HK-2 (cell line): ENCODE data around the gene ARHGEF1.
A peak's percentile ranks its signal among the peaks of the same experiment; 100 is the strongest.
"Not testable (repeated sequence)": the region's sequence is repeated elsewhere in the genome, so short reads cannot be mapped to it uniquely, and the experiment has no call there.

Source experiments
- DNase-seq: peaks from one replicate; pipeline ENCODE4 v3.0.0-alpha.2; 2018; ENCODE audit not compliant: unreplicated experiment

ARHGEF1 gene

GRCh38 chr19:41930926-41931592 lies 48.1 kb downstream of the ARHGEF1 start:
- DNase-seq = no peak

- DNase-seq = no peak
Observed at GRCh38 chr19:41932259-41932719, 49.3 kb downstream of the ARHGEF1 start.

GRCh38 chr19:41932720-41933332 lies 49.8 kb downstream of the ARHGEF1 start:
- no peak for DNase-seq

GRCh38 chr19:41933693-41934426 lies 50.9 kb downstream of the ARHGEF1 start:
- no peak for DNase-seq

GRCh38 chr19:41934849-41935374 lies 51.9 kb downstream of the ARHGEF1 start:
- peak; percentile 74 for DNase-seq

- DNase-seq = no peak
Observed at GRCh38 chr19:41935760-41936415, 52.9 kb downstream of the ARHGEF1 start.

- peak; percentile 43 for DNase-seq
Observed at GRCh38 chr19:41936416-41936850, 53.4 kb downstream of the ARHGEF1 start.

GRCh38 chr19:41936961-41937360 lies 54.0 kb downstream of the ARHGEF1 start:
- DNase-seq = no peak

- DNase-seq = no peak
Observed at GRCh38 chr19:41937525-41938468, 54.8 kb downstream of the ARHGEF1 start.

GRCh38 chr19:41939209-41939608 lies 56.2 kb downstream of the ARHGEF1 start:
- not testable (repeated sequence) for DNase-seq

- peak; percentile 51 for DNase-seq
Observed at GRCh38 chr19:41939861-41940730, 57.1 kb downstream of the ARHGEF1 start.

GRCh38 chr19:41940731-41941409 lies 57.9 kb downstream of the ARHGEF1 start:
- no peak for DNase-seq

GRCh38 chr19:41941410-41942202 lies 58.6 kb downstream of the ARHGEF1 start:
- DNase-seq = no peak

- no peak for DNase-seq
Observed at GRCh38 chr19:41944336-41944735, 61.4 kb downstream of the ARHGEF1 start.

GRCh38 chr19:41945135-41945766 lies 62.3 kb downstream of the ARHGEF1 start:
- no peak for DNase-seq

- DNase-seq = no peak
Observed at GRCh38 chr19:41947091-41947490, 64.1 kb downstream of the ARHGEF1 start.

GRCh38 chr19:41951686-41952172 lies 68.7 kb downstream of the ARHGEF1 start:
- DNase-seq = peak; percentile 79

- DNase-seq = no peak
Observed at GRCh38 chr19:41955521-41955920, 72.5 kb downstream of the ARHGEF1 start.
